H1 (cell line): ENCODE measurements around the gene MUS81. TPM values are rescaled to one million over a fixed set of nuclear protein-coding genes. Genes with fewer than 3 reads are reported as not detected.

Source experiments
- CTCF ChIA-PET: fragments of 300-600 bp; sonication (Branson Sonifier 250); formaldehyde crosslinking; loops from one replicate; lab custom pipeline; 2021; ENCODE audit not compliant: partially characterized antibody; lab: Charles Lee
- POLR2A ChIA-PET: fragments of 300-600 bp; sonication (Branson Sonifier 250); formaldehyde crosslinking; loops from one replicate; lab custom pipeline; 2021; ENCODE audit warnings: inconsistent platforms; ENCODE audit not compliant: partially characterized antibody; lab: Charles Lee
- DNase-seq, 2 experiments: peaks; one replicate each; pipeline versions ENCODE4 v3.0.0 to v3.0.0-alpha.2; 2010 to 2022; ENCODE audit warnings: low spot score in 2 of 2, low read depth in 1 of 2, mixed read lengths in 1 of 2
- FAIRE-seq: peaks from 2 replicates; lab custom pipeline; 2011; peaks lifted over from hg19 to GRCh38; lab: Jason Lieb, UNC
- H2AFZ ChIP-seq: 2 replicates; pipeline ENCODE4 v1.8.1; 2012; ENCODE audit warnings: low read length, inconsistent platforms
- H2AK5ac ChIP-seq: 2 replicates; pipeline ENCODE4 v1.6.1; 2013; ENCODE audit warnings: low read depth, low read length
- H2BK120ac ChIP-seq: replicated peaks from 2 replicates; pipeline ENCODE3; 2013; ENCODE audit warnings: low read depth, low read length, inconsistent platforms
- H2BK12ac ChIP-seq: 2 replicates; pipeline ENCODE4 v1.6.1; 2013; ENCODE audit warnings: low read depth, low read length
- H2BK15ac ChIP-seq: 2 replicates; pipeline ENCODE4 v1.6.1; 2013; ENCODE audit warnings: low read length
- H2BK20ac ChIP-seq: 2 replicates; pipeline ENCODE4 v1.6.1; 2013; ENCODE audit warnings: low read length
- H2BK5ac ChIP-seq: 2 replicates; pipeline ENCODE4 v1.6.1; 2013; ENCODE audit warnings: low read depth, low read length
- H3K14ac ChIP-seq: 2 replicates; pipeline ENCODE4 v1.6.1; 2013; ENCODE audit warnings: inconsistent platforms; ENCODE audit not compliant: insufficient read length
- H3K18ac ChIP-seq: 2 replicates; pipeline ENCODE4 v1.6.1; 2013; ENCODE audit warnings: low read length; ENCODE audit errors: extremely low read depth
- H3K23ac ChIP-seq: 2 replicates; pipeline ENCODE4 v1.6.1; 2013; ENCODE audit warnings: inconsistent platforms; ENCODE audit not compliant: insufficient read length
- H3K23me2 ChIP-seq: 2 replicates; pipeline ENCODE4 v1.6.1; 2013; ENCODE audit warnings: low read depth, low read length
- H3K27ac ChIP-seq: 2 replicates; pipeline ENCODE4 v1.6.1; 2011; ENCODE audit warnings: low read depth, low read length, inconsistent platforms
- H3K27me3 ChIP-seq, 4 experiments: replicated peaks in 1 of 4; 1 replicate in 1 of 4; 2 replicates in 3 of 4; pipeline versions ENCODE4 v1.6.1 to v1.8.1; 2011 to 2013; ENCODE audit warnings: low read length in 3 of 4, mild to moderate bottlenecking in 3 of 4, inconsistent platforms in 2 of 4, mixed read lengths in 2 of 4, moderate library complexity in 1 of 4; ENCODE audit not compliant: control insufficient read depth in 3 of 4, insufficient read depth in 3 of 4; ENCODE audit errors: extremely low read depth in 1 of 4
- H3K36me3 ChIP-seq, 4 experiments: 2 replicates each; pipeline versions ENCODE4 v1.6.1 to v1.8.1; 2011 to 2013; ENCODE audit warnings: mild to moderate bottlenecking in 4 of 4, low read length in 3 of 4, moderate library complexity in 2 of 4, control low read depth in 1 of 4, inconsistent platforms in 1 of 4; ENCODE audit not compliant: insufficient read depth in 4 of 4, control insufficient read depth in 2 of 4
- H3K4ac ChIP-seq: replicated peaks from 2 replicates; pipeline ENCODE3; 2013; ENCODE audit warnings: low read length, low read depth, mixed read lengths, inconsistent platforms; ENCODE audit not compliant: insufficient read length
- H3K4me1 ChIP-seq, 4 experiments: replicated peaks in 1 of 4; 1 replicate in 1 of 4; 2 replicates in 3 of 4; pipeline versions ENCODE4 v1.6.1 to v1.8.1; 2011 to 2013; ENCODE audit warnings: low read length in 3 of 4, inconsistent platforms in 2 of 4, mixed read lengths in 1 of 4; ENCODE audit not compliant: insufficient read depth in 4 of 4, control insufficient read depth in 3 of 4
- H3K4me2 ChIP-seq, 2 experiments: 2 replicates each; pipeline versions ENCODE4 v1.6.1 to v1.8.1; 2011 to 2013; ENCODE audit warnings: low read depth in 2 of 2, low read length in 2 of 2, control low read depth in 1 of 2, inconsistent platforms in 1 of 2, mild to moderate bottlenecking in 1 of 2; ENCODE audit not compliant: insufficient read depth in 1 of 2
- H3K4me3 ChIP-seq, 4 experiments: fragments of 200-600, 300-600 bp in 1 of 4; sonication (generic), shearing (Covaris generic), sonication (Bioruptor Twin) in 1 of 4; 2 replicates each; pipeline versions ENCODE4 v1.5.1 to v1.8.1; 2011 to 2016; ENCODE audit warnings: low read length in 4 of 4, low read depth in 3 of 4, control low read depth in 2 of 4, inconsistent platforms in 2 of 4, mild to moderate bottlenecking in 2 of 4, mixed read lengths in 1 of 4, moderate library complexity in 1 of 4; ENCODE audit not compliant: insufficient read depth in 2 of 4; ENCODE audit errors: extremely low read depth in 1 of 4
- H3K56ac ChIP-seq: replicated peaks from 2 replicates; pipeline ENCODE3; 2013; ENCODE audit warnings: low read depth, mild to moderate bottlenecking, mixed read lengths, low read length, inconsistent platforms; ENCODE audit not compliant: insufficient read length
- H3K79me1 ChIP-seq: 2 replicates; pipeline ENCODE4 v1.6.1; 2013; ENCODE audit warnings: low read depth, low read length, control low read depth
- H3K79me2 ChIP-seq, 2 experiments: 2 replicates each; pipeline versions ENCODE4 v1.6.1 to v1.8.1; 2012 to 2013; ENCODE audit warnings: low read length in 2 of 2, mild to moderate bottlenecking in 2 of 2, inconsistent platforms in 1 of 2; ENCODE audit not compliant: insufficient read depth in 2 of 2, control insufficient read depth in 1 of 2
- H3K9ac ChIP-seq, 4 experiments: replicated peaks in 1 of 4; 1 replicate in 1 of 4; 2 replicates in 3 of 4; pipeline versions ENCODE4 v1.6.1 to v1.8.1; 2011 to 2013; ENCODE audit warnings: low read depth in 3 of 4, low read length in 3 of 4, control low read depth in 2 of 4, mild to moderate bottlenecking in 2 of 4, moderate library complexity in 2 of 4, inconsistent platforms in 1 of 4; ENCODE audit errors: extremely low read depth in 1 of 4
- H3K9me3 ChIP-seq, 2 experiments: 2 replicates each; pipeline versions ENCODE4 v1.6.1 to v1.8.1; 2012 to 2013; ENCODE audit warnings: mild to moderate bottlenecking in 2 of 2, moderate library complexity in 2 of 2, control low read depth in 1 of 2, inconsistent platforms in 1 of 2, low read depth in 1 of 2, low read length in 1 of 2, mixed read lengths in 1 of 2; ENCODE audit not compliant: insufficient read depth in 2 of 2
- H4K20me1 ChIP-seq, 2 experiments: replicated peaks in 1 of 2; 2 replicates each; pipeline versions ENCODE3 to v1.8.1; 2011 to 2013; ENCODE audit warnings: inconsistent platforms in 2 of 2, low read length in 2 of 2, mild to moderate bottlenecking in 1 of 2; ENCODE audit not compliant: insufficient read depth in 2 of 2, control insufficient read depth in 1 of 2
- H4K5ac ChIP-seq: 2 replicates; pipeline ENCODE4 v1.6.1; 2013; ENCODE audit warnings: low read length, low read depth, mixed read lengths, inconsistent platforms; ENCODE audit not compliant: insufficient read length
- H4K8ac ChIP-seq: 2 replicates; pipeline ENCODE4 v1.8.0; 2013; ENCODE audit warnings: mild to moderate bottlenecking, moderate library complexity, low read length, inconsistent platforms; ENCODE audit not compliant: insufficient read depth; ENCODE audit errors: extremely low read depth
- H4K91ac ChIP-seq: replicated peaks from 2 replicates; pipeline ENCODE3; 2013; ENCODE audit warnings: low read length, mixed read lengths, inconsistent platforms; ENCODE audit not compliant: insufficient read length
- ATF3 ChIP-seq: IDR thresholded peaks from 2 replicates; pipeline ENCODE4 v1.6.1; 2011; ENCODE audit warnings: low read depth, mild to moderate bottlenecking, low read length; ENCODE audit not compliant: insufficient read depth
- CREB1 ChIP-seq: IDR thresholded peaks from 2 replicates; pipeline ENCODE4 v1.6.1; 2012; ENCODE audit warnings: inconsistent platforms
- CTCF ChIP-seq, 3 experiments: IDR thresholded peaks; 1 replicate in 2 of 3; 2 replicates in 1 of 3; pipeline versions ENCODE4 v1.5.1 to v1.6.1; 2011; ENCODE audit warnings: low read length in 3 of 3, mild to moderate bottlenecking in 3 of 3, inconsistent platforms in 2 of 3, low read depth in 1 of 3, moderate library complexity in 1 of 3; ENCODE audit not compliant: insufficient read depth in 1 of 3; ENCODE audit errors: control extremely low read depth in 1 of 3
- POLR2A ChIP-seq, 2 experiments: IDR thresholded peaks; 1 replicate in 1 of 2; 2 replicates in 1 of 2; pipeline ENCODE4 v1.6.1; 2011; ENCODE audit warnings: low read depth in 2 of 2, low read length in 2 of 2, mild to moderate bottlenecking in 2 of 2; ENCODE audit errors: control extremely low read depth in 1 of 2
- SIX5 ChIP-seq: IDR thresholded peaks from 2 replicates; pipeline ENCODE4 v1.6.1; 2011; ENCODE audit warnings: mild to moderate bottlenecking, low read depth, low read length
- TAF1 ChIP-seq: IDR thresholded peaks from 2 replicates; pipeline ENCODE4 v1.6.1; 2011; ENCODE audit warnings: mild to moderate bottlenecking, low read depth, low read length
- WGBS, 2 experiments: shearing (Covaris generic) in 1 of 2; methylation state at CpG; one replicate each; pipeline versions ENCODE4 v1.1.6 to v1.1.7; 2013 to 2015; ENCODE audit warnings: low lambda C conversion rate in 2 of 2, mixed read lengths in 2 of 2, inconsistent platforms in 1 of 2, low coverage in 1 of 2, missing lambda C conversion rate in 1 of 2; ENCODE audit not compliant: insufficient replicate concordance in 2 of 2, insufficient coverage in 1 of 2, insufficient read length in 1 of 2; ENCODE audit errors: extremely low coverage in 1 of 2, missing lambda C conversion rate in 1 of 2; 5-methylcytosine and 5-hydroxymethylcytosine counted together
- polyA plus RNA-seq, 7 experiments: library from polyadenylated mRNA; depleted of rRNA in 3 of 7; stranded (reverse) in 5 of 7; unstranded in 2 of 7; fragments of >200 nt in 5 of 7; fragments of 200-250 nt in 2 of 7; gene quantifications; 1 replicate in 5 of 7; 2 replicates in 1 of 7; 4 replicates in 1 of 7; pipeline versions ENCODE4 v1.2.1 to v1.2.3, GENCODE V29; 2011 to 2013; ENCODE audit warnings: missing spikeins in 2 of 7, mixed read lengths in 2 of 7
- total RNA-seq: library from RNA; stranded (reverse); fragmentation: NEBNext Ultra II Directional; extraction: Animal tissue kit (Norgen Biotek cat#: 25700); gene quantifications from 2 replicates; pipeline ENCODE4 v1.2.1, GENCODE V29; 2021

The MUS81 gene
- total and polyA plus RNA-seq, 2 of the 8 experiments (the other 6 are each of a cell fraction or from before 2014, with no cell fraction given), result 30.2 to 31.5 TPM

GRCh38 chr11:65900899-65901180 lies 40.6 kb downstream of the MUS81 start:
- Histone ChIP-seq H4K91ac (no peak overlapping the region), H3K9me3 (no peaks in the 10 kb centered on the region), H3K9ac (no peak overlapping the region), H2BK20ac (no peak overlapping the region), H3K36me3 (no peaks in the 10 kb centered on the region), H3K27ac (no peak overlapping the region), H3K4ac (no peak overlapping the region), H4K8ac (no peak overlapping the region), H3K4me1 (peaks cover 3 to 11% (median 8%) of the 10 kb centered on the region in 4 experiments; a peak in 6 of 7 replicates), H2AK5ac (no peak overlapping the region), H2BK120ac (no peak overlapping the region), H3K14ac (no peak overlapping the region), H3K18ac (no peak overlapping the region), H2BK5ac (no peak overlapping the region), H3K4me2 (peak overlapping the region; percentile 78 to 89; a peak in 3 of 4 replicates), H3K79me2 (no peaks in the 10 kb centered on the region), H3K4me3 (peak overlapping the region in 1 of 4 experiments; percentile 71; a peak in 2 of 8 replicates), H3K79me1 (no peaks in the 10 kb centered on the region; the same call in 1 of the 2 replicates), H3K27me3 (peaks cover 15 to 41% (median 36%) of the 10 kb centered on the region in 4 experiments), H2BK15ac (no peak overlapping the region), H4K5ac (no peak overlapping the region), H3K23ac (no peak overlapping the region), H3K56ac (no peak overlapping the region), H3K23me2 (peaks cover 9% of the 10 kb centered on the region; the same call in 1 of the 2 replicates), H2BK12ac (no peak overlapping the region), H4K20me1 (peaks cover 0 to 4% of the 10 kb centered on the region in 2 experiments), H2AFZ (no peak overlapping the region)
- 70% methylated on average over 11 of the region's 11 CpGs; no CpG with 5 or more reads in 1 of the 2 experiments for WGBS, 2 experiments
- ChIA-PET POLR2A (interaction anchor here (0.6 to 2.6 kb wide), 8 partner anchors 9 to 47 kb away, joined by 3 to 18 read pairs (median 4); partner anchors contain the start of genes CCDC85B and FIBP), CTCF (interaction anchor here (0.9 to 9.7 kb wide), 9 partner anchors 7 to 91 kb away, joined by 3 to 150 read pairs (median 6); partner anchors contain the start of genes CCDC85B, FIBP and MUS81)
- DNase-seq (no peak), FAIRE-seq (no peak)
- TF ChIP-seq CTCF (IDR thresholded peaks at IDR 0.05; ENCODE audit: control extremely low read depth in 1 of 3, insufficient read depth in 1 of 3, low read depth in 1 of 3, low read length in 3 of 3) (no peak), TAF1 (no peak), SIX5 (no peak), CREB1 (no peak), POLR2A (IDR thresholded peaks at IDR 0.05; ENCODE audit: control extremely low read depth in 1 of 2, low read depth in 2 of 2, low read length in 2 of 2) (no peak), ATF3 (no peak)
